Loucy (cell line): ENCODE measurements around the gene MYRIP.

ENCODE experiments used
- H2AFZ ChIP-seq: fragments of 200-600 bp; sonication (generic); 2 replicates; pipeline ENCODE4 v1.6.0; 2016; ENCODE audit warnings: antibody characterized with exemption, mild to moderate bottlenecking, low read length, moderate library complexity
- H3F3A ChIP-seq: fragments of 200-600 bp; 2 replicates; pipeline ENCODE4 v1.6.0; 2016; ENCODE audit warnings: antibody characterized with exemption, low read depth, mild to moderate bottlenecking
- H3K27me3 ChIP-seq: fragments of 200-600 bp; sonication (generic); 2 replicates; pipeline ENCODE4 v1.6.1; 2014; ENCODE audit warnings: low read length, mild to moderate bottlenecking; ENCODE audit not compliant: insufficient read depth, poor library complexity, severe bottlenecking
- H3K36me3 ChIP-seq: fragments of 200-600 bp; sonication (generic); 2 replicates; pipeline ENCODE4 v1.6.1; 2016; ENCODE audit warnings: low read length; ENCODE audit not compliant: insufficient read depth
- H3K4me1 ChIP-seq: fragments of 200-600 bp; sonication (generic); 2 replicates; pipeline ENCODE4 v1.5.1; 2014; ENCODE audit warnings: low read length, mild to moderate bottlenecking; ENCODE audit not compliant: insufficient read depth, poor library complexity, severe bottlenecking
- H3K4me2 ChIP-seq: fragments of 200-600 bp; sonication (generic); 2 replicates; pipeline ENCODE4 v1.6.0; 2014; ENCODE audit warnings: antibody characterized with exemption, low read length, low read depth, mild to moderate bottlenecking; ENCODE audit not compliant: poor library complexity, severe bottlenecking
- H3K4me3 ChIP-seq: fragments of 200-600 bp; sonication (generic); 2 replicates; pipeline ENCODE4 v1.5.1; 2014; ENCODE audit warnings: low read length, mild to moderate bottlenecking, mixed read lengths; ENCODE audit not compliant: poor library complexity, severe bottlenecking
- H3K79me2 ChIP-seq: fragments of 200-600 bp; sonication (generic); 2 replicates; pipeline ENCODE4 v1.6.1; 2014; ENCODE audit warnings: low read length; ENCODE audit not compliant: insufficient read depth
- H3K9ac ChIP-seq: fragments of 200-600 bp; sonication (generic); 2 replicates; pipeline ENCODE4 v1.6.0; 2014; ENCODE audit warnings: mild to moderate bottlenecking, low read depth, low read length, moderate library complexity; ENCODE audit not compliant: poor library complexity, severe bottlenecking
- H3K9me2 ChIP-seq: fragments of 200-600 bp; sonication (generic); replicated peaks from 2 replicates; pipeline ENCODE4 v1.6.1; 2016; ENCODE audit warnings: low read depth, low read length, mixed read lengths
- H3K9me3 ChIP-seq: fragments of 200-600 bp; sonication (generic); 2 replicates; pipeline ENCODE4 v1.6.1; 2014; ENCODE audit warnings: mild to moderate bottlenecking, antibody characterized with exemption, low read length, low read depth; ENCODE audit not compliant: insufficient read depth
- H4K20me1 ChIP-seq: fragments of 200-600 bp; sonication (generic); 2 replicates; pipeline ENCODE4 v1.6.0; 2014; ENCODE audit warnings: antibody characterized with exemption, low read length, mild to moderate bottlenecking; ENCODE audit not compliant: insufficient read depth, poor library complexity, severe bottlenecking
- EZH2phosphoT487 ChIP-seq: fragments of 200-600 bp; IDR thresholded peaks from 2 replicates; pipeline ENCODE4 v1.6.1; 2018; ENCODE audit warnings: antibody characterized with exemption, mild to moderate bottlenecking, moderate library complexity, borderline replicate concordance
- TF ChIP-seq, protein P1 (sequence below): fragments of 200-600 bp; sonication (generic); conservative IDR thresholded peaks from 2 replicates; pipeline ENCODE4 v1.5.1; 2014; ENCODE audit warnings: mild to moderate bottlenecking, antibody characterized with exemption, low read length

MYRIP gene

DNA sequence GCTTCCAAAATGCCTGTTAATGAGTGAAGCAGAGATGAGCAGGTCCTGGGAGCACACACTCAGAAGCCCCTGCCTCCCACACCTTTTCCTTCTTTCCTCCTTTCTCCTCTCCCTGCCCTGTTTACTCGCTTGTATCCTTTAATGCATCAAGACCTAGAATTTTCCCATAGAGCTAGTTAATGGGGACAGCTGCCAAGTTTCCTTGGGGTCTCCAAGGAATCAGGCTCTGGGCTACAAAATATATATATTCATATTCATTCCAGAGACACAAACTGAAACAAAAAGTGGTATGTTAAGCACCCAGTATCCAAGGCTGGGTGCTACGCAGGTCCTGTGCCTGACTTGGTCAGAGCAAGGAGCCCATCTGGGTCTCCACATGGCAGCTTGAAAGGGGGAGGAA, 235.6 kb downstream of the MYRIP start:
- Histone ChIP-seq H3K9ac (no peak overlapping the region), H4K20me1 (no peaks in the 10 kb centered on the region), H3F3A (no peaks in the 10 kb centered on the region), H3K4me3 (no peak overlapping the region), H3K27me3 (peaks cover 17% of the 10 kb centered on the region), H3K36me3 (no peaks in the 10 kb centered on the region), H3K9me2 (no peaks in the 10 kb centered on the region), H3K4me2 (no peak overlapping the region), H3K4me1 (no peaks in the 10 kb centered on the region), H3K79me2 (no peaks in the 10 kb centered on the region), H2AFZ (no peak overlapping the region), H3K9me3 (no peaks in the 10 kb centered on the region)
- TF ChIP-seq, protein P1, sequence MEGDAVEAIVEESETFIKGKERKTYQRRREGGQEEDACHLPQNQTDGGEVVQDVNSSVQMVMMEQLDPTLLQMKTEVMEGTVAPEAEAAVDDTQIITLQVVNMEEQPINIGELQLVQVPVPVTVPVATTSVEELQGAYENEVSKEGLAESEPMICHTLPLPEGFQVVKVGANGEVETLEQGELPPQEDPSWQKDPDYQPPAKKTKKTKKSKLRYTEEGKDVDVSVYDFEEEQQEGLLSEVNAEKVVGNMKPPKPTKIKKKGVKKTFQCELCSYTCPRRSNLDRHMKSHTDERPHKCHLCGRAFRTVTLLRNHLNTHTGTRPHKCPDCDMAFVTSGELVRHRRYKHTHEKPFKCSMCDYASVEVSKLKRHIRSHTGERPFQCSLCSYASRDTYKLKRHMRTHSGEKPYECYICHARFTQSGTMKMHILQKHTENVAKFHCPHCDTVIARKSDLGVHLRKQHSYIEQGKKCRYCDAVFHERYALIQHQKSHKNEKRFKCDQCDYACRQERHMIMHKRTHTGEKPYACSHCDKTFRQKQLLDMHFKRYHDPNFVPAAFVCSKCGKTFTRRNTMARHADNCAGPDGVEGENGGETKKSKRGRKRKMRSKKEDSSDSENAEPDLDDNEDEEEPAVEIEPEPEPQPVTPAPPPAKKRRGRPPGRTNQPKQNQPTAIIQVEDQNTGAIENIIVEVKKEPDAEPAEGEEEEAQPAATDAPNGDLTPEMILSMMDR, result no peak
- TF ChIP-seq EZH2phosphoT487, result no peak

DNA sequence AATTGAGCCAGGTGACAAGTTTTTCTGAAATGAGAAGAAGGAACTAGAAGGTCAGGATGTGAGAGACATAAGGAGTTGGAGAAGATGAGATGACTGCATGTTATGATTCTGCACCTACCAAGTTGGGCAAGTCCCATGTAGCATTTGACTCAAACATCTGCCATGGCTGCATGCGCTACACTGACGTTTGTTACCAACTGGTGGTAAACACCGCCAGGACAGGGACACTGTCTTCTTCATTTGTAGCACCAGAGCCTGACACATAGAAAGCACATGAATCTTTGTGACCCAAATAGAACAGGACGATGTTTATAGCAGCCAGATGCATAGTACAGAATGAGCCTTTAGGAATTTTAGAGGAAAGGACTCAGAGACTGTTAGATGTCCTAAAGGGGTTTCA, 236.7 kb downstream of the MYRIP start:
- H3K79me2 ChIP-seq, result no peaks in the 10 kb centered on the region
- no peak overlapping the region for H3K4me3 ChIP-seq
- H3K4me2 ChIP-seq, result no peak overlapping the region
- H3K36me3 ChIP-seq, result no peaks in the 10 kb centered on the region
- no peak overlapping the region for H3K9ac ChIP-seq
- no peak overlapping the region for H2AFZ ChIP-seq
- TF ChIP-seq, protein P1, result no peak
- TF ChIP-seq EZH2phosphoT487, result no peak
- no peaks in the 10 kb centered on the region for H3K9me2 ChIP-seq
- H4K20me1 ChIP-seq, result no peaks in the 10 kb centered on the region
- H3F3A ChIP-seq, result no peaks in the 10 kb centered on the region
- H3K27me3 ChIP-seq, result peaks cover 17% of the 10 kb centered on the region
- H3K4me1 ChIP-seq, result no peaks in the 10 kb centered on the region
- peaks cover 2% of the 10 kb centered on the region; the same call in 1 of the 2 replicates for H3K9me3 ChIP-seq

DNA sequence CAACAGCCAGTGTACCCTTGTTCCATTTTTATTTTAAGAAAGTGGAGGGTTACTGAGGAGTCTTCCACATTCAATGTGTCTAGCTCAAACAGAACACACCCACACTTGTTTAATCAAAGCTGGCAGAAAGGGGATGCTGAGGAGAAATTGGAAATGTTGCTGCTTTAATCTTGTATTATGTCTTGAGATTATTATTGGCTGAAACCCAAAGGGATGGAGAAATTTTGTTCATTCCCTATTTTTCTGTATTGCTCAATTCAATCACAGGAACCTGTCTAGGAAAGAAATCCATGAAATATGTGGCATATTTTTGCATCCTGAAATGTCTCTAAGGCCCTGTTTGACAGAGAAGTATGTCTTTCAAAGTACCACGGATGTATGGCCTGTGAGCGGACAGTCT, 238.0 kb downstream of the MYRIP start:
- H3K9me2 ChIP-seq, result no peaks in the 10 kb centered on the region
- no peak overlapping the region for H2AFZ ChIP-seq
- H3K9me3 ChIP-seq, result peaks cover 3% of the 10 kb centered on the region; the same call in 1 of the 2 replicates
- no peak overlapping the region for H3K4me2 ChIP-seq
- no peaks in the 10 kb centered on the region for H4K20me1 ChIP-seq
- TF ChIP-seq EZH2phosphoT487, result no peak
- no peaks in the 10 kb centered on the region for H3K79me2 ChIP-seq
- H3K4me3 ChIP-seq, result no peak overlapping the region
- peaks cover 17% of the 10 kb centered on the region for H3K27me3 ChIP-seq
- H3K36me3 ChIP-seq, result no peaks in the 10 kb centered on the region
- H3K4me1 ChIP-seq, result no peaks in the 10 kb centered on the region
- no peaks in the 10 kb centered on the region for H3F3A ChIP-seq
- no peak overlapping the region for H3K9ac ChIP-seq

DNA sequence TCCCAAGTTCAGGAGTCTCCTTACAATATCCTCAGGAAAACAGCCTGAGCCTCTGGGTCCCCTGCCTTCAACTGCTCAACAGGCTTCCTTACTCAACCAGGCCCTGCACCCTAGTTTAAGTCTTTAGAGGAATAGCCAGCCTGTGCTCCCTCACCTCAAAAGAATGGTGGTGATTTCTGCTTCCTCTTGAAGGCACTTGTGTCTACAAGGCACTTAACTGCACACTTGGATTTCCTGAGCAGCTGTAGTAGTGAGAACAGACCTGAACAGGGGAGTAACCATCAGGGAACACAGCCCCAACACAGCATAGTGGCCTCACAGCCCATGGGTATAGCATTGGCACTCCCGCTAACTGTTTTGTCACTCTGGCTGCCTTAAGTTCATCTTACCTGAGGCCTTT, 244.3 kb downstream of the MYRIP start:
- no peak overlapping the region for H3K9ac ChIP-seq
- H3F3A ChIP-seq, result no peaks in the 10 kb centered on the region
- H3K36me3 ChIP-seq, result no peaks in the 10 kb centered on the region
- no peaks in the 10 kb centered on the region for H3K4me1 ChIP-seq
- TF ChIP-seq, protein P1, result no peak
- no peak for TF ChIP-seq EZH2phosphoT487
- no peak overlapping the region for H3K4me3 ChIP-seq
- H2AFZ ChIP-seq, result no peak overlapping the region
- H3K9me2 ChIP-seq, result no peaks in the 10 kb centered on the region
- no peaks in the 10 kb centered on the region for H3K79me2 ChIP-seq
- H3K27me3 ChIP-seq, result no peaks in the 10 kb centered on the region
- no peak overlapping the region for H3K4me2 ChIP-seq
- H4K20me1 ChIP-seq, result no peaks in the 10 kb centered on the region
- peaks cover 3% of the 10 kb centered on the region; the same call in 1 of the 2 replicates for H3K9me3 ChIP-seq
